Measurements from ENCODE around the gene NET1.
A peak's percentile ranks its signal among the peaks of the same experiment; 100 is the strongest.

NET1 gene

DNA sequence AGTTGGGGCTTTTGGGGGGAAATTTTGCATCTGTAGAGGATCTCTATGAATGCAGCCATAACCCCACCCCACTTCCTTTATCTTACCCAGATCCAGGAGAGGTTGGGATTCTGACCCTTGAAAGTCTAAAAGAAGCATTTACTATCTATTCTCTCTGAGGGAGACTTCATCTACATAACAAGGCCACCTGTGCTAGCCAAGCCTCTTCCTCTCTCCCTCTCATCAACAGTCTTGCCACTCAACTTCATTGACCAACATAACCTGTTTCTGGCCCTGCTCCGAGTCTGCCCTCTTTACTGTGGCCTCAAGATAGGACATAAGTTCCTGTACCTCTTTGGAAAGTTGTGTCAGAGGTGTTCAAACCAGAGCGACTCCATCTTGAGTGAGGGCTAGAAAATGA lies 27.1 kb upstream of the NET1 start:
- Histone ChIP-seq H3K4me3 (ENCODE audit: control insufficient read depth in 1 of 7, extremely low read depth in 1 of 7, insufficient read depth in 4 of 7, low read depth in 2 of 7, low read length in 6 of 7) (no peak overlapping the region), H3K36me3 (ENCODE audit: control insufficient read depth in 4 of 4, insufficient read depth in 4 of 4, low read length in 3 of 4) (no peaks in the 10 kb centered on the region), H3K27ac (ENCODE audit: insufficient read depth in 1 of 2, low read depth in 1 of 2, low read length in 2 of 2, poor library complexity in 1 of 2, severe bottlenecking in 2 of 2) (no peak overlapping the region), H3K9me3 (ENCODE audit: control extremely low read depth in 1 of 5, control insufficient read depth in 4 of 5, insufficient read depth in 2 of 5, low read depth in 1 of 5, low read length in 4 of 5) (peaks cover 0 to 13% (median 0%) of the 10 kb centered on the region in 5 experiments), H3K27me3 (replicated peaks in 2 of 5; ENCODE audit: control insufficient read depth in 4 of 5, insufficient read depth in 5 of 5, low read length in 4 of 5) (no peaks in the 10 kb centered on the region), H3K4me1 (ENCODE audit: control extremely low read depth in 1 of 4, control insufficient read depth in 4 of 4, insufficient read depth in 4 of 4, low read length in 3 of 4) (no peaks in the 10 kb centered on the region)
- no CpG with 5 or more reads among the region's 2 CpGs for WGBS (ENCODE audit: insufficient coverage)
- no peak for DNase-seq
- POLR2A ChIA-PET, result no interaction called here
- CTCF ChIA-PET, result no interaction called here

GRCh38 chr10:5387169-5387568 lies 25.2 kb upstream of the NET1 start:
- Histone ChIP-seq H3K4me3 (ENCODE audit: control insufficient read depth in 1 of 7, extremely low read depth in 1 of 7, insufficient read depth in 4 of 7, low read depth in 2 of 7, low read length in 6 of 7) (no peak overlapping the region), H3K36me3 (ENCODE audit: control insufficient read depth in 4 of 4, insufficient read depth in 4 of 4, low read length in 3 of 4) (no peaks in the 10 kb centered on the region), H3K27me3 (replicated peaks in 2 of 5; ENCODE audit: control insufficient read depth in 4 of 5, insufficient read depth in 5 of 5, low read length in 4 of 5) (no peaks in the 10 kb centered on the region), H3K27ac (ENCODE audit: insufficient read depth in 1 of 2, low read depth in 1 of 2, low read length in 2 of 2, poor library complexity in 1 of 2, severe bottlenecking in 2 of 2) (no peak overlapping the region), H3K9me3 (ENCODE audit: control extremely low read depth in 1 of 5, control insufficient read depth in 4 of 5, insufficient read depth in 2 of 5, low read depth in 1 of 5, low read length in 4 of 5) (peaks cover 8 to 30% (median 10%) of the 10 kb centered on the region in 5 experiments), H3K4me1 (ENCODE audit: control extremely low read depth in 1 of 4, control insufficient read depth in 4 of 4, insufficient read depth in 4 of 4, low read length in 3 of 4) (no peaks in the 10 kb centered on the region)
- DNase-seq, result no peak
- 92% methylated on average over 2 of the region's 5 CpGs for WGBS (ENCODE audit: insufficient coverage)
- CTCF ChIA-PET, result interaction anchor here (0.9 to 2.1 kb wide), 3 partner anchors 48 to 537 kb away, joined by 3 to 13 read pairs (median 3); no protein-coding TSS in a partner anchor
- POLR2A ChIA-PET, result no interaction called here

DNA sequence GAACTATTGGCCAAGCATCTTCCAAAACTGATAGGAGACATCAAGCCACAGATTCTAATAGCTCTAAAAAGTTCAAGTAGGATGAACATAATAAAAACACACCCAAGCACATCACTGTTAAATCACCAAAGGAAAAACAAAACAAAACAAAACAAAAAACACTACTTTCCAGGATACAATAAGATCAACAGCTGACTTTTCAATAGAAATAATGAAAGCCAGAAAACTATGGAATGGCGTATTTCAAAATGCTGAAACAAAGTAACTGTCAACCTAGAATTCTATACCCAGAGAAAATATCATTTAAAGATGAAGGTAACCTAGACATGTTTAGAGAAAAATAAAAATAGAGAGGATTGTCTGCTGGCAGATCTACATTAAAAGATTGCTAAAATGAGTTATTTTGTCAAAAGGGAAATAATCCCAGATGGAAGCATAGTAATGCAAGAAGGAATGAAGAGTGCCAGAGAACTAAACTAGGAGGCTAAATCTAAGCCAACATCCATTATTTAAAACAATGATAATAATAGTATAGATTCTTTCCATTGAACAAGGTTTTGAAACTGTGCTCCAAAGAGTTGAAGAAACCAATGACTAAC lies 21.7 kb upstream of the NET1 start:
- no CpG with 5 or more reads among the region's 1 CpG for WGBS (ENCODE audit: insufficient coverage)
- POLR2A ChIA-PET, result interaction anchor here (0.6 kb wide), 1 partner anchor 239 kb away, joined by 3 read pairs; no protein-coding TSS in a partner anchor

GRCh38 chr10:5391790-5392189 lies 20.6 kb upstream of the NET1 start:
- WGBS (ENCODE audit: insufficient coverage), result 100% methylated on average over 1 of the region's 3 CpGs
- H3K27ac ChIP-seq (ENCODE audit: insufficient read depth in 1 of 2, low read depth in 1 of 2, low read length in 2 of 2, poor library complexity in 1 of 2, severe bottlenecking in 2 of 2), result no peak overlapping the region
- DNase-seq, result no peak
- no peaks in the 10 kb centered on the region for H3K4me1 ChIP-seq (ENCODE audit: control extremely low read depth in 1 of 4, control insufficient read depth in 4 of 4, insufficient read depth in 4 of 4, low read length in 3 of 4)
- H3K9me3 ChIP-seq (ENCODE audit: control extremely low read depth in 1 of 5, control insufficient read depth in 4 of 5, insufficient read depth in 2 of 5, low read depth in 1 of 5, low read length in 4 of 5), result peaks cover 8 to 37% (median 15%) of the 10 kb centered on the region in 5 experiments
- H3K27me3 ChIP-seq (replicated peaks in 2 of 5; ENCODE audit: control insufficient read depth in 4 of 5, insufficient read depth in 5 of 5, low read length in 4 of 5), result no peaks in the 10 kb centered on the region
- POLR2A ChIA-PET, result no interaction called here
- no peak overlapping the region for H3K4me3 ChIP-seq (ENCODE audit: control insufficient read depth in 1 of 7, extremely low read depth in 1 of 7, insufficient read depth in 4 of 7, low read depth in 2 of 7, low read length in 6 of 7)
- H3K36me3 ChIP-seq (ENCODE audit: control insufficient read depth in 4 of 4, insufficient read depth in 4 of 4, low read length in 3 of 4), result no peaks in the 10 kb centered on the region
- CTCF ChIA-PET, result interaction anchor here (1.3 kb wide), 1 partner anchor 43 kb away, joined by 5 read pairs; no protein-coding TSS in a partner anchor

More for the DNA sequence above, 21.7 kb upstream of the NET1 start:
- no peak overlapping the region for H3K4me3 ChIP-seq (ENCODE audit: control insufficient read depth in 1 of 7, extremely low read depth in 1 of 7, insufficient read depth in 4 of 7, low read depth in 2 of 7, low read length in 6 of 7)
- peak in 2 of 3 donors; percentile 20 to 36 for DNase-seq
- H3K27ac ChIP-seq (ENCODE audit: insufficient read depth in 1 of 2, low read depth in 1 of 2, low read length in 2 of 2, poor library complexity in 1 of 2, severe bottlenecking in 2 of 2), result no peak overlapping the region
- peaks cover 8 to 37% (median 15%) of the 10 kb centered on the region in 5 experiments for H3K9me3 ChIP-seq (ENCODE audit: control extremely low read depth in 1 of 5, control insufficient read depth in 4 of 5, insufficient read depth in 2 of 5, low read depth in 1 of 5, low read length in 4 of 5)
- CTCF ChIA-PET, result interaction anchor here (0.9 kb wide), 1 partner anchor 10 kb away, joined by 6 read pairs; no protein-coding TSS in a partner anchor
- no peaks in the 10 kb centered on the region for H3K27me3 ChIP-seq (replicated peaks in 2 of 5; ENCODE audit: control insufficient read depth in 4 of 5, insufficient read depth in 5 of 5, low read length in 4 of 5)
- H3K4me1 ChIP-seq (ENCODE audit: control extremely low read depth in 1 of 4, control insufficient read depth in 4 of 4, insufficient read depth in 4 of 4, low read length in 3 of 4), result no peaks in the 10 kb centered on the region
- no peaks in the 10 kb centered on the region for H3K36me3 ChIP-seq (ENCODE audit: control insufficient read depth in 4 of 4, insufficient read depth in 4 of 4, low read length in 3 of 4)

DNA sequence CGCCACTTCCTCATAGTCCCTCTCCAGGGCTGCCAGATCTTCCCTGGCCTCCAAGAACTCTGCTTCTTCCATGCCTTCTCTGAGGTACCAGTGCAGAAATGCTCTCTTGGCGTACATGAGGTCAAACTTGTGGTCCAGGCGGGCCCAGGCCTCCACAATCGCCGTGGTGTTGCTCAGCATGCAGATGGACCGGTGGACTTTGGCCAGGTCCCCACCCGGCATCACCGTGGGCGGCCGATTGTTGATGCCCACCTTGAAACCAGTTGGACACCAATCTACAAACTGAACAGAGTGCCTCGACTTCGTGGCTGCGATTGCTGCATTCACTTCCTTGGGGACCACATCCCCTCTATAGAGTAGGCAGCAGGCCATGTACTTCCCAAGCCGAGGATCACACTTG lies 18.8 kb upstream of the NET1 start:
- no peaks in the 10 kb centered on the region for H3K27me3 ChIP-seq (replicated peaks in 2 of 5; ENCODE audit: control insufficient read depth in 4 of 5, insufficient read depth in 5 of 5, low read length in 4 of 5)
- no peaks in the 10 kb centered on the region for H3K36me3 ChIP-seq (ENCODE audit: control insufficient read depth in 4 of 4, insufficient read depth in 4 of 4, low read length in 3 of 4)
- peaks cover 8 to 37% (median 15%) of the 10 kb centered on the region in 5 experiments for H3K9me3 ChIP-seq (ENCODE audit: control extremely low read depth in 1 of 5, control insufficient read depth in 4 of 5, insufficient read depth in 2 of 5, low read depth in 1 of 5, low read length in 4 of 5)
- WGBS (ENCODE audit: insufficient coverage), result 94% methylated on average over 14 of the region's 14 CpGs
- H3K4me3 ChIP-seq (ENCODE audit: control insufficient read depth in 1 of 7, extremely low read depth in 1 of 7, insufficient read depth in 4 of 7, low read depth in 2 of 7, low read length in 6 of 7), result no peak overlapping the region
- no peaks in the 10 kb centered on the region for H3K4me1 ChIP-seq (ENCODE audit: control extremely low read depth in 1 of 4, control insufficient read depth in 4 of 4, insufficient read depth in 4 of 4, low read length in 3 of 4)
- ChIA-PET CTCF (interaction anchor here (1.2 kb wide), 1 partner anchor 9 kb away, joined by 3 read pairs; no protein-coding TSS in a partner anchor), POLR2A (no interaction called here)
- no peak overlapping the region for H3K27ac ChIP-seq (ENCODE audit: insufficient read depth in 1 of 2, low read depth in 1 of 2, low read length in 2 of 2, poor library complexity in 1 of 2, severe bottlenecking in 2 of 2)
- DNase-seq, result no peak

DNA sequence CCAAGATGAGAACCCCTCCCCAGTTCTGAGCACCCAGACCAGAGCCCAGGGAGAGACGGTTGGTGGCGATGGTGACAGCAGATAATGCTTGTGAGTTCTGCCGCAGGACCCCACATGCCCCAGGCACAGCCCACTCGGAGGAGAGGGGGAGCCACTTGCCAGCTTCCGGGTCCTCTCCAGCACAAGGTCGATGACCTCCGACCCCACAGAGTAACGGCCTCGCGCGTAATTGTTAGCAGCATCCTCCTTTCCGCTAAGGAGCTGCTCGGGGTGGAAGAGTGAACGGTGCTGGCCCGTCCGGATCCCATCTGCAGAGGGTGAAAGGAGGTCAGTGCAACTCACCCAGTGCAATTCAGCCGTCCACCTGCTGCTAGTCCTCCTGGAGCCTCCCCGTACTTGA lies 17.2 kb upstream of the NET1 start:
- no peak for DNase-seq
- Histone ChIP-seq H3K9me3 (ENCODE audit: control extremely low read depth in 1 of 5, control insufficient read depth in 4 of 5, insufficient read depth in 2 of 5, low read depth in 1 of 5, low read length in 4 of 5) (peaks cover 4 to 25% (median 15%) of the 10 kb centered on the region in 5 experiments), H3K27me3 (replicated peaks in 2 of 5; ENCODE audit: control insufficient read depth in 4 of 5, insufficient read depth in 5 of 5, low read length in 4 of 5) (no peaks in the 10 kb centered on the region), H3K4me1 (ENCODE audit: control extremely low read depth in 1 of 4, control insufficient read depth in 4 of 4, insufficient read depth in 4 of 4, low read length in 3 of 4) (no peaks in the 10 kb centered on the region), H3K4me3 (ENCODE audit: control insufficient read depth in 1 of 7, extremely low read depth in 1 of 7, insufficient read depth in 4 of 7, low read depth in 2 of 7, low read length in 6 of 7) (no peak overlapping the region), H3K27ac (ENCODE audit: insufficient read depth in 1 of 2, low read depth in 1 of 2, low read length in 2 of 2, poor library complexity in 1 of 2, severe bottlenecking in 2 of 2) (no peak overlapping the region), H3K36me3 (ENCODE audit: control insufficient read depth in 4 of 4, insufficient read depth in 4 of 4, low read length in 3 of 4) (no peaks in the 10 kb centered on the region)
- 96% methylated on average over 17 of the region's 18 CpGs for WGBS (ENCODE audit: insufficient coverage)
- ChIA-PET POLR2A (no interaction called here), CTCF (interaction anchor here (2.0 kb wide), 1 partner anchor 9 kb away, joined by 5 read pairs; the partner anchor contains the start of gene TUBAL3)

DNA sequence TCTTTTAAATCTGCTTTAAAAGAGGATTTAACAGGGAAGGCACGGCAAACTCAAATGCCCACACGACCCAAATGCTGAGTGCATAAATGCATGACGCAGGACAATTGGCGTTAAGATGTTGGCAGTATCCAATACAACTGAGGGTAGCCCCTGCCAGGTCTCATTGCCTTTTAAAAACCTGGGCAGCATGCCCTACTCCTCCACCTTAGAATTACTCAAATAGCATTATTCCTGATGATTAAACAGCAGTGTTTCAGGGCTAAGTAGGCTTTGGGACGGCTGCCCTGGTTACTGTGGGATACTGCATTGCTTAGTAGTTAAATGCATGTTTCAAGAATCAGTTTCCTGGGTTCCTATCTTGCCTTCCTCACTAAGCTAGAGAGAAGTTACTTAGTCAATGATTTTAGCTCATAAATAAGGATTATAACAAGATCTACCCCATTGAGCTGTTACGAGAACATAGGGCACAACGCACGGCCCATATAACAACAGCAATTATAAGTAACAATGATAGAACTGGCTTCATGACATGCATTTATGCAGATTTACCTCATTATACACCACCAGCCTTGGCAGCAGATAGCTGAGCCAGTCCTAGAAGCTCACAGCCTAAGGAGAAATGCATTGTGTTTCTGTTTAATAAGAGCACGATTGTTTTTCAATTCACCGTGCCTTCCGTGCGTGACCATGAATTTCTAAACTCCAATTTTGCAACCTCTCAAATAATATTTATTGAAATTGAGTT lies 15.6 kb upstream of the NET1 start:
- no peak overlapping the region for H3K27ac ChIP-seq (ENCODE audit: insufficient read depth in 1 of 2, low read depth in 1 of 2, low read length in 2 of 2, poor library complexity in 1 of 2, severe bottlenecking in 2 of 2)
- H3K9me3 ChIP-seq (ENCODE audit: control extremely low read depth in 1 of 5, control insufficient read depth in 4 of 5, insufficient read depth in 2 of 5, low read depth in 1 of 5, low read length in 4 of 5), result peaks cover 0 to 12% (median 5%) of the 10 kb centered on the region in 5 experiments
- no peak overlapping the region for H3K4me3 ChIP-seq (ENCODE audit: control insufficient read depth in 1 of 7, extremely low read depth in 1 of 7, insufficient read depth in 4 of 7, low read depth in 2 of 7, low read length in 6 of 7)
- H3K4me1 ChIP-seq (ENCODE audit: control extremely low read depth in 1 of 4, control insufficient read depth in 4 of 4, insufficient read depth in 4 of 4, low read length in 3 of 4), result no peaks in the 10 kb centered on the region
- DNase-seq, result no peak
- H3K27me3 ChIP-seq (replicated peaks in 2 of 5; ENCODE audit: control insufficient read depth in 4 of 5, insufficient read depth in 5 of 5, low read length in 4 of 5), result no peaks in the 10 kb centered on the region
- POLR2A ChIA-PET, result no interaction called here
- H3K36me3 ChIP-seq (ENCODE audit: control insufficient read depth in 4 of 4, insufficient read depth in 4 of 4, low read length in 3 of 4), result no peaks in the 10 kb centered on the region
- CTCF ChIA-PET, result interaction anchor here (1.0 to 1.3 kb wide), 5 partner anchors 13 to 582 kb away, joined by 3 to 5 read pairs (median 3); no protein-coding TSS in a partner anchor
- WGBS (ENCODE audit: insufficient coverage), result 94% methylated on average over 4 of the region's 12 CpGs
